Umbilical cord (tissue), 2 donors: ENCODE results near the gene FOXRED2. TPM values are rescaled to one million over a fixed set of nuclear protein-coding genes. Genes with fewer than 3 reads are reported as not detected.
"Not testable (repeated sequence)": the region's sequence is repeated elsewhere in the genome, so short reads cannot be mapped to it uniquely, and the experiment has no call there.

Experiments
- DNase-seq: peaks from one replicate; pipeline ENCODE4 v3.0.0-alpha.2; 2015; ENCODE audit warnings: low spot score
- total RNA-seq: library from RNA; depleted of rRNA; stranded (reverse); fragments of >200 nt; gene quantifications from one replicate; pipeline ENCODE4 v1.2.3, GENCODE V29; 2014; ENCODE audit warnings: low replicate concordance; ENCODE audit not compliant: insufficient read depth

FOXRED2 gene
- 3.6 TPM for total RNA-seq

GRCh38 chr22:36506637-36507517, at the start of gene FOXRED2:
TSS of gene FOXRED2 (minus strand) at chr22:36507040. CDS start at chr22:36506422, 618 bp downstream.
- peak; percentile 84 for DNase-seq

GRCh38 chr22:36554098-36554497, 47.3 kb upstream of the FOXRED2 start:
- no peak for DNase-seq

- peak; percentile 9 for DNase-seq
Measured at GRCh38 chr22:36552289-36552688, 45.4 kb upstream of the FOXRED2 start.

GRCh38 chr22:36550701-36551495, 44.1 kb upstream of the FOXRED2 start:
- DNase-seq = no peak

- no peak for DNase-seq
Measured at GRCh38 chr22:36549033-36549432, 42.2 kb upstream of the FOXRED2 start.

- DNase-seq = no peak
Measured at GRCh38 chr22:36548606-36549005, 41.8 kb upstream of the FOXRED2 start.

GRCh38 chr22:36546932-36547331, 40.1 kb upstream of the FOXRED2 start:
- no peak for DNase-seq

- peak; percentile 37 for DNase-seq
Measured at GRCh38 chr22:36546092-36546804, 39.4 kb upstream of the FOXRED2 start.

- DNase-seq = no peak
Measured at GRCh38 chr22:36544107-36544620, 37.3 kb upstream of the FOXRED2 start.

- peak; percentile 51 for DNase-seq
Measured at GRCh38 chr22:36541831-36542411, 35.1 kb upstream of the FOXRED2 start.

- no peak for DNase-seq
Measured at GRCh38 chr22:36540867-36541642, 34.2 kb upstream of the FOXRED2 start.

- DNase-seq = no peak
Measured at GRCh38 chr22:36538529-36538928, 31.7 kb upstream of the FOXRED2 start.

- no peak for DNase-seq
Measured at GRCh38 chr22:36536717-36537116, 29.9 kb upstream of the FOXRED2 start.

- not testable (repeated sequence) for DNase-seq
Measured at GRCh38 chr22:36533320-36533719, 26.5 kb upstream of the FOXRED2 start.

- no peak for DNase-seq
Measured at GRCh38 chr22:36532466-36532865, 25.6 kb upstream of the FOXRED2 start.

GRCh38 chr22:36528795-36529751, 22.2 kb upstream of the FOXRED2 start, which contains the start of gene EIF3D:
TSS of gene EIF3D (minus strand) at chr22:36529166. CDS start at chr22:36526121, 3,045 bp downstream.
- peak; percentile 100 for DNase-seq

- no peak for DNase-seq
Measured at GRCh38 chr22:36528341-36528740, 21.5 kb upstream of the FOXRED2 start.

GRCh38 chr22:36522662-36523061, 15.8 kb upstream of the FOXRED2 start:
- DNase-seq = no peak

GRCh38 chr22:36520423-36520822, 13.6 kb upstream of the FOXRED2 start:
- DNase-seq = no peak
